ENCODE measurements around the gene NKTR.
"Not testable (repeated sequence)": the region's sequence is repeated elsewhere in the genome, so short reads cannot be mapped to it uniquely, and the experiment has no call there.

NKTR gene

DNA sequence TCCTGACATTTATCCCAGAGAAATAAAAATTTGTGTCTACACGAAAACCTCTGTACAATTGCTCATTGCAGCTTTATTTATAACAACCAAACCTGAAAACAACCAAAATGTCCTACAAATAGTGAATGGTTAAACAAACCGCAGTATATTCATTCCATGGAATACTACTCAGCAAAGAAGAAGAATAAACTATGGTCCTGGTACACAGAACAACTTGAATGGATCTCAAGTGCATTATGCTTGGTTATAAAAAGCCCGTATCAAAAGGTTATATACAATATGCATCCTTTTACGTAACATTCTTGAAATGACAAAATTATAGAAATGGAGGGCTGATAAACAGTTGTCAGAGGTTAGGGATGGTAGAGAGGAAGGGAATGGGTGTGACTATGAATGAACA, 22.4 kb upstream of the NKTR start:
- H3K36me3 ChIP-seq (ENCODE audit: low read depth): peaks cover 45% of the 10 kb centered on the region
- peaks cover 8% of the 10 kb centered on the region for H3K9me3 ChIP-seq (ENCODE audit: severe bottlenecking)
- H3K27me3 ChIP-seq (ENCODE audit: insufficient read depth, poor library complexity, severe bottlenecking): no peaks in the 10 kb centered on the region
- no peak for ATAC-seq (ENCODE audit: low read depth)
- no peak for TF ChIP-seq CTCF (IDR thresholded peaks at IDR 0.05; ENCODE audit: poor library complexity, severe bottlenecking)
- no peak overlapping the region for H3K27ac ChIP-seq (ENCODE audit: poor library complexity, severe bottlenecking)
- H3K4me3 ChIP-seq (ENCODE audit: severe bottlenecking): no peak overlapping the region
- peaks cover 7% of the 10 kb centered on the region for H3K4me1 ChIP-seq (ENCODE audit: insufficient read depth, poor library complexity, severe bottlenecking)
- DNase-seq (ENCODE audit: low spot score): no peak

GRCh38 chr3:42579346-42579745, 21.1 kb upstream of the NKTR start:
- not testable (repeated sequence) for H3K4me3 ChIP-seq (ENCODE audit: severe bottlenecking)

DNA sequence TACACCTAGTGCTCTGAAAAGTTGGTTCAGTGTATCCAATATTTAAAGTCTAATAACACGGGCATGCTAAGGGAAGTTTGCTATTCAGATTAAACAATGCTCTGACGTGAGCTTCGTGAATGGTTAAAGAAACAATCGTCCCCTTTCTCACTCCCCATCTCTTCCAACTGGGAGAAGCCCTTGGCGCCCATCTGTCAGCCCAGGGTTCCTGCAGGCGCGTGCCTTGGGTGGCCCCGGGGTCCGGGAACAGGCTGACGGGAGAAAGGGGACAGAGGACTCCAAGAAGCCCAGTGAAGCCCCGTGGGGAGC, 19.1 kb upstream of the NKTR start:
- Histone ChIP-seq H3K36me3 (ENCODE audit: low read depth) (peaks cover 14% of the 10 kb centered on the region), H3K4me1 (ENCODE audit: insufficient read depth, poor library complexity, severe bottlenecking) (peaks cover 7% of the 10 kb centered on the region), H3K27me3 (ENCODE audit: insufficient read depth, poor library complexity, severe bottlenecking) (no peaks in the 10 kb centered on the region), H3K27ac (ENCODE audit: poor library complexity, severe bottlenecking) (peak overlapping the region; percentile 64), H3K9me3 (ENCODE audit: severe bottlenecking) (no peaks in the 10 kb centered on the region), H3K4me3 (ENCODE audit: severe bottlenecking) (peak overlapping the region; percentile 96)
- DNase-seq (ENCODE audit: low spot score): no peak
- no peak for TF ChIP-seq CTCF (IDR thresholded peaks at IDR 0.05; ENCODE audit: poor library complexity, severe bottlenecking)
- ATAC-seq (ENCODE audit: low read depth): no peak

More at GRCh38 chr3:42579346-42579745, 21.1 kb upstream of the NKTR start:
- H3K4me1 ChIP-seq (ENCODE audit: insufficient read depth, poor library complexity, severe bottlenecking); DNase-seq (ENCODE audit: low spot score); H3K9me3 ChIP-seq (ENCODE audit: severe bottlenecking); H3K27ac ChIP-seq (ENCODE audit: poor library complexity, severe bottlenecking); ATAC-seq (ENCODE audit: low read depth); H3K27me3 ChIP-seq (ENCODE audit: insufficient read depth, poor library complexity, severe bottlenecking): not testable (repeated sequence)
- peaks cover 32% of the 10 kb centered on the region for H3K36me3 ChIP-seq (ENCODE audit: low read depth)

GRCh38 chr3:42581709-42582473, 18.6 kb upstream of the NKTR start, which contains the start of gene SEC22C:
TSS of gene SEC22C (minus strand) at chr3:42581967. CDS start at chr3:42569046, 12,921 bp downstream.
- TF ChIP-seq CTCF (IDR thresholded peaks at IDR 0.05; ENCODE audit: poor library complexity, severe bottlenecking): peak; percentile 58
- Histone ChIP-seq H3K27ac (ENCODE audit: poor library complexity, severe bottlenecking) (peak within 1 kb of the TSS; percentile 64), H3K36me3 (ENCODE audit: low read depth) (peaks cover 12% of the 10 kb centered on the region), H3K4me1 (ENCODE audit: insufficient read depth, poor library complexity, severe bottlenecking) (peaks cover 7% of the 10 kb centered on the region), H3K9me3 (ENCODE audit: severe bottlenecking) (no peaks in the 10 kb centered on the region), H3K4me3 (ENCODE audit: severe bottlenecking) (peak within 1 kb of the TSS; percentile 96), H3K27me3 (ENCODE audit: insufficient read depth, poor library complexity, severe bottlenecking) (no peaks in the 10 kb centered on the region)
- peak; percentile 97 for DNase-seq (ENCODE audit: low spot score)
- ATAC-seq (ENCODE audit: low read depth): peak; percentile 94

- peak overlapping the region; percentile 96 for H3K4me3 ChIP-seq (ENCODE audit: severe bottlenecking)
- no peak for ATAC-seq (ENCODE audit: low read depth)
- DNase-seq (ENCODE audit: low spot score): no peak
These were observed 17.9 kb upstream of the NKTR start for GRCh38 chr3:42582474-42583070.

More at GRCh38 chr3:42582474-42583070, 17.9 kb upstream of the NKTR start:
- Histone ChIP-seq H3K27me3 (ENCODE audit: insufficient read depth, poor library complexity, severe bottlenecking) (no peaks in the 10 kb centered on the region), H3K27ac (ENCODE audit: poor library complexity, severe bottlenecking) (peak overlapping the region; percentile 64), H3K9me3 (ENCODE audit: severe bottlenecking) (no peaks in the 10 kb centered on the region), H3K36me3 (ENCODE audit: low read depth) (peaks cover 10% of the 10 kb centered on the region), H3K4me1 (ENCODE audit: insufficient read depth, poor library complexity, severe bottlenecking) (peaks cover 7% of the 10 kb centered on the region)
- no peak for TF ChIP-seq CTCF (IDR thresholded peaks at IDR 0.05; ENCODE audit: poor library complexity, severe bottlenecking)

Data from RWPE2 (cell line).